SK-N-MC (cell line): ENCODE data around the gene GTF3C2.

Experiments
- EZH2 ChIP-seq: fragments of 200-600 bp; sonication (generic); IDR thresholded peaks from one replicate; pipeline ENCODE4 v1.6.1; 2017; ENCODE audit warnings: antibody characterized with exemption
- FOXP2 ChIP-seq: optimal IDR thresholded peaks from 2 replicates; pipeline ENCODE3; 2011; ENCODE audit warnings: mild to moderate bottlenecking, moderate library complexity; ENCODE audit not compliant: insufficient read depth; ENCODE audit errors: extremely low read length, control extremely low read depth
- POLR2AphosphoS5 ChIP-seq: IDR thresholded peaks from 2 replicates; pipeline ENCODE4 v1.6.1; 2012; ENCODE audit warnings: mild to moderate bottlenecking, low read depth, low read length, borderline replicate concordance

- TF ChIP-seq POLR2AphosphoS5 (no peak), EZH2 (no peak), FOXP2 (no peak)
These were observed 35.5 kb downstream of the GTF3C2 start for GRCh38 chr2:27320958-27321543.
